Measurements from ENCODE around the gene COG5. TPM values are rescaled to one million over a fixed set of nuclear protein-coding genes. Genes with fewer than 3 reads are reported as not detected.

Gene COG5
- polyA plus RNA-seq, 1 of the 3 experiments (the other 2 are of a cell fraction), result 21.2 TPM

DNA sequence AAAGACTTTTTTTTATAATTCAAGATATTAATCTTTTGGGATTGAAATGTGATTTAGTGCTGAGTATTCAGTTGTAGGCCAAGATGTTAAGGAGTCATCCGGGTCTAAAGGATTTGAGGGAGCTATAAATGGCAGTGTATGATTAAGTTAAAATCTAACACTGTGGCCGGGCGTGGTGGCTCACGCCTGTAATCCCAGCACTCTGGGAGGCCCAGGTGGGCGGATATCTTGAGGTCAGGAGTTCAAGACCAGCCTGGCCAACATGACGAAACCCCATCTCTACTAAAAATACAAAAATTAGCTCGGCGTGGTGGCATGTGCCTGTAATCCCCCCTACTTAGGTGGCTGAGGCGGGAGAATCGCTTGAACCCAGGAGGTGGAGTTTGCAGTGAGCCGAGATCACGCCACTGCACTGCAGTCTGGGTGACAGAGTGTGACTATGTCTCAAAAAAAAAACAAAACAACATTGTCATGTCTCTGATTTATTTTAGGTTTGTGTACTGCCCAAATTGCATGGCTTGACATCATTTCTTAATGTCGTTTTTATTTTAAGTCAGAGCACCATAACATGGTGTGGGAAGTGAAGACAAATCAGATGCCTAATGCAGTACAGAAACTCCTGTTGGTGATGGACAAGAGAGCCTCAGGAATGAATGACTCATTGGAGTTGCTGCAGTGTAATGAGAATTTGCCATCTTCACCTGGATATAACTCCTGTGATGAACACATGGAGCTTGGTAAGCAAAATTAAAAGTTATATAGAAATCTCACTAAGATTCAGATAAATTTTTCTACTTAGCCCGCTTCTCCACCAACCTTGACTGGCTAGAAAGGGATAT, 384.2 kb downstream of the COG5 start:
- DNase-seq, result no peak
- Histone ChIP-seq H3K9me3 (no peaks in the 10 kb centered on the region), H3K4me3 (ENCODE audit: low read depth in 2 of 2, low read length in 1 of 2) (no peak overlapping the region), H3K27ac (ENCODE audit: low read depth in 2 of 2, low read length in 1 of 2) (peak overlapping the region in 1 of 2 experiments; percentile 49; a peak in 2 of 4 replicates), H2AFZ (ENCODE audit: low read depth) (no peak overlapping the region), H3K27me3 (ENCODE audit: insufficient read depth) (no peaks in the 10 kb centered on the region), H4K20me1 (ENCODE audit: insufficient read depth) (peaks cover 68% of the 10 kb centered on the region), H3K4me2 (peak overlapping the region; percentile 8; the same call in 1 of the 2 replicates), H3K4me1 (ENCODE audit: control insufficient read depth in 1 of 2, insufficient read depth in 2 of 2, low read depth in 1 of 2, low read length in 1 of 2) (peaks cover 0 to 18% of the 10 kb centered on the region in 2 experiments; a peak in 3 of 4 replicates), H3K79me2 (ENCODE audit: insufficient read depth) (peaks cover 64% of the 10 kb centered on the region), H3K9ac (no peak overlapping the region), H3K36me3 (replicated peaks in 1 of 2; ENCODE audit: control insufficient read depth in 1 of 2, insufficient read depth in 2 of 2, low read length in 1 of 2) (peaks cover 41 to 43% of the 10 kb centered on the region in 2 experiments), H3F3A (replicated peaks; ENCODE audit: insufficient read depth) (peaks cover 28% of the 10 kb centered on the region), H3K9me2 (no peaks in the 10 kb centered on the region)
- POLR2A ChIA-PET, result interaction anchor here (1.3 kb wide), 1 partner anchor 11 kb away, joined by 3 read pairs; the partner anchor contains the start of gene HBP1
- 0 out of 2 replicates have a peak, but pooled peaks have one; percentile 4 for TF ChIP-seq TCF12 (IDR thresholded peaks at IDR 0.05)
- TF ChIP-seq, protein P1, sequence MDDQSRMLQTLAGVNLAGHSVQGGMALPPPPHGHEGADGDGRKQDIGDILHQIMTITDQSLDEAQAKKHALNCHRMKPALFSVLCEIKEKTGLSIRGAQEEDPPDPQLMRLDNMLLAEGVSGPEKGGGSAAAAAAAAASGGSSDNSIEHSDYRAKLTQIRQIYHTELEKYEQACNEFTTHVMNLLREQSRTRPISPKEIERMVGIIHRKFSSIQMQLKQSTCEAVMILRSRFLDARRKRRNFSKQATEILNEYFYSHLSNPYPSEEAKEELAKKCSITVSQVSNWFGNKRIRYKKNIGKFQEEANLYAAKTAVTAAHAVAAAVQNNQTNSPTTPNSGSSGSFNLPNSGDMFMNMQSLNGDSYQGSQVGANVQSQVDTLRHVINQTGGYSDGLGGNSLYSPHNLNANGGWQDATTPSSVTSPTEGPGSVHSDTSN (IDR thresholded peaks at IDR 0.05), result peak; percentile 50
- TF ChIP-seq ELF1 (IDR thresholded peaks at IDR 0.05), result no peak
- TF ChIP-seq MXI1 (IDR thresholded peaks at IDR 0.05; ENCODE audit: low read depth, low read length), result no peak
- TF ChIP-seq FOSL2 (IDR thresholded peaks at IDR 0.05; ENCODE audit: borderline replicate concordance, low read depth), result peak; percentile 65
- TF ChIP-seq TEAD4 (IDR thresholded peaks at IDR 0.05; ENCODE audit: borderline replicate concordance, insufficient read depth), result no peak
- TF ChIP-seq CHD2 (IDR thresholded peaks at IDR 0.05; ENCODE audit: low read length, partially characterized antibody), result no peak
- CTCF ChIA-PET, result interaction anchor here (0.8 to 5.3 kb wide), 6 partner anchors 14 to 700 kb away, joined by 3 to 22 read pairs (median 4); no protein-coding TSS in a partner anchor
- 93% methylated on average over 14 of the region's 14 CpGs for WGBS (ENCODE audit: low lambda C conversion rate)

DNA sequence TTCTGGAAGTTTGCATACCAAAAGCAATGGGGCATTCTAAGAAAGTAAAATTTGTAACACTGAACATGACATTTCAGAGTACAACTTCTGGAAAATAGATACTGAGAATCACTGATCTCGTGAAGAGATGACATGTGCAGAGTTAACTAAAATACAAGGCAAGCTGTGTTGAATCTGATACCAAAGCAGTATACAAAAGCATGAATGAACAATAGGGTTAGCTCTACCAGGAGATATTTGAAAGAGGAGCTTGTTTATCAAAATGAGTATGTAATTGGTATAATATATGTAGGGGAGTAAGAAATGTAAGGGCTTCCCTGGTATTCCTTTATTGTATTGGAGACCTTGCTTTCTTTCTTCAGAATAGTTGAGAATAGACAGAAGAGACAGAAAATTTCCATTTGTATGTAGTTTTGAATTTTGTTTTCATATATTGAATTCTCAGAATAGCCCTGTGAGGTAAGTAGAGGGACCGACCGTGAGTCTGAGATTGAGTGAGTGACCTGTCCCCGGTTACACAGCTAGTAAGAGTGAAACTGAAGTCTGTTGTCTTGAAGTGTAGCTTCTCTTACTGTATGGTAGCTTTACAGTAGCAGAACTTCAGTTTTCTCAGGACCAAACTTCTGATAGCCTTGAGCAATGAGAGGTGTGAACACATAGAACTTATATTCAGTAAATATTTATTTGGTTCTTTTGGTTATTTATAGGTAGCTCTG, 389.9 kb downstream of the COG5 start:
- peaks cover 90% of the 10 kb centered on the region for H3K79me2 ChIP-seq (ENCODE audit: insufficient read depth)
- H4K20me1 ChIP-seq (ENCODE audit: insufficient read depth), result peaks cover 87% of the 10 kb centered on the region
- TF ChIP-seq FOXM1 (IDR thresholded peaks at IDR 0.05; ENCODE audit: low read depth) (no peak), YY1 (IDR thresholded peaks at IDR 0.05; ENCODE audit: low read depth) (no peak)
- H3K27me3 ChIP-seq (ENCODE audit: insufficient read depth), result no peaks in the 10 kb centered on the region
- POLR2A ChIA-PET, result no interaction called here
- no peak overlapping the region for H3K27ac ChIP-seq (ENCODE audit: low read depth in 2 of 2, low read length in 1 of 2)
- H3F3A ChIP-seq (replicated peaks; ENCODE audit: insufficient read depth), result peaks cover 17% of the 10 kb centered on the region
- no peaks in the 10 kb centered on the region for H3K9me2 ChIP-seq
- H3K4me3 ChIP-seq (ENCODE audit: low read depth in 2 of 2, low read length in 1 of 2), result no peak overlapping the region
- CTCF ChIA-PET, result interaction anchor here (0.6 to 2.0 kb wide), 10 partner anchors 16 to 701 kb away, joined by 3 to 5 read pairs (median 3); no protein-coding TSS in a partner anchor
- H3K9ac ChIP-seq, result no peak overlapping the region
- no peak overlapping the region for H2AFZ ChIP-seq (ENCODE audit: low read depth)
- no peak for DNase-seq
- WGBS (ENCODE audit: low lambda C conversion rate), result 93% methylated on average over 4 of the region's 4 CpGs
- H3K4me1 ChIP-seq (ENCODE audit: control insufficient read depth in 1 of 2, insufficient read depth in 2 of 2, low read depth in 1 of 2, low read length in 1 of 2), result peaks cover 0 to 6% of the 10 kb centered on the region in 2 experiments; a peak in 2 of 4 replicates
- H3K4me2 ChIP-seq, result no peak overlapping the region
- H3K36me3 ChIP-seq (replicated peaks in 1 of 2; ENCODE audit: control insufficient read depth in 1 of 2, insufficient read depth in 2 of 2, low read length in 1 of 2), result peaks cover 9 to 25% of the 10 kb centered on the region in 2 experiments
- H3K9me3 ChIP-seq, result no peaks in the 10 kb centered on the region

Measured in SK-N-SH (cell line).